Measurements from ENCODE around the gene SMG6. TPM values are rescaled to one million over a fixed set of nuclear protein-coding genes. Genes with fewer than 3 reads are reported as not detected.

Gene SMG6
- polyA plus RNA-seq, 4 donors = 15.9 to 17.1 (median 16.4) TPM

DNA sequence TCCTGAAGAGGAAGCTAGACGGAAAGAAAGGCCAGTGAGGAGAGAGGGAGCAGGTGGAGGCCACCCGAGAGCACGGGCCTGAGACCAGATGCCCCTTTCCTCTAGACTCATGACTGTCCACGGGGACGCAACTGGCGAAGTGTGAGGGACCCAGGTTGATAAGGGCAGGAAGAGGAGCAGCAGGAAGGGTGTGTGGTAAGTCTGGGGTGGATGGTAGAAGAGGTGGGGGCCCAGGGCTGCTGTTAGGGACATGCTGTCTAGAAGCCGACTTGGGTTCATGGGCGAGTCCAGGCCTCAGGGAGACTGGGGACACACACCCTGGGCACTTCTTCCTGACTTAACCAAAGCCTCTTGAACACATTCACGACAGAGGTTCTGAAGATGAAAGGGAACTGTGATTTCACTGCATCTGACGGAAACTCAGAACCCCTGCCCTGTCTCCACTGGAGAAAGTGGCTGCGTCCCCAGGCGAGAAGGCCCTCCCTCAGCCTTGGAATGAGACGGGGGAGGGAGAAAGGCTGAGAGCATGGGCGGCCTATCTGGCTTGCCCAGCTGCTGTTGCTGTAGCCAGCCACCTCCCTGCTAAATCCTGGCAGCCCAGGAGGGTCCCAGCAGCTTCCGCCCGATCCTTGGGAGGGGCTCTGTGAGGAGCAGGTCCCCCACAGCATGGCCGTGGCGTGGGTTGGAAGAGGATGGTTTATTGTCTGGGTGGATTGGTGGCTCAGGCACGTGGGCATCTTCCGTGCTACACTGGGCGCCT, 242.7 kb downstream of the SMG6 start:
- H3K4me3 ChIP-seq (ENCODE audit: low read depth in 1 of 3, low read length in 3 of 3) = no peak overlapping the region
- DNase-seq = no peak
- peaks cover 2 to 35% (median 7%) of the 10 kb centered on the region in 3 donors for H3K27me3 ChIP-seq (ENCODE audit: control insufficient read depth in 3 of 3, insufficient read depth in 3 of 3, low read length in 3 of 3)
- H3K9me3 ChIP-seq (ENCODE audit: control insufficient read depth in 2 of 2, insufficient read depth in 1 of 2, low read depth in 1 of 2, low read length in 1 of 2) = no peaks in the 10 kb centered on the region
- FAIRE-seq = no peak
- peak overlapping the region; percentile 63 to 89 (median 67) for H3K27ac ChIP-seq (ENCODE audit: low read depth in 1 of 3, low read length in 2 of 3)
- peaks cover 5 to 81% (median 8%) of the 10 kb centered on the region in 3 donors for H3K36me3 ChIP-seq (ENCODE audit: control insufficient read depth in 3 of 3, insufficient read depth in 2 of 3, low read depth in 1 of 3, low read length in 3 of 3)
- H3K4me1 ChIP-seq (ENCODE audit: control insufficient read depth in 3 of 3, insufficient read depth in 2 of 3, low read depth in 1 of 3, low read length in 2 of 3) = peaks cover 0 to 53% (median 4%) of the 10 kb centered on the region in 3 donors
- 68 to 86% (median 72%) methylated on average over 21 of the region's 21 CpGs for WGBS, 3 donors

DNA sequence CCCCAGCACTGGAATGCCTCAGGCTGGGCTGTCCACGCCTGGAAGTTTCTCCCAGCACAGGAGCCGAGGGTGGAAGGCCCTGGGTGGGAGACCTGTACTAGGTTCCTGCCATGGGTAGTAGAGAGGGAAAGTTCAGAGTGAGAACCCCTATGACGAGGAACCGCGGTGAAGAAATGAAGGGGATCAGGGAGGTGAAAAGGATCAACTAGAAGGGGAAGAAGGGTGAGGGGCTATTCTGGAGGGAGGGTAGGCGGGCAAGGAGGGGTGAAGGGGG, 243.3 kb downstream of the SMG6 start:
- DNase-seq (no peak), FAIRE-seq (no peak)
- peaks cover 5 to 76% (median 8%) of the 10 kb centered on the region in 3 donors for H3K36me3 ChIP-seq (ENCODE audit: control insufficient read depth in 3 of 3, insufficient read depth in 2 of 3, low read depth in 1 of 3, low read length in 3 of 3)
- H3K4me3 ChIP-seq (ENCODE audit: low read depth in 1 of 3, low read length in 3 of 3) = peak overlapping the region in 1 of 3 donors; percentile 17
- whole genome bisulfite sequencing, 3 donors = 73 to 91% (median 88%) methylated on average over 6 of the region's 6 CpGs
- peaks cover 0 to 48% (median 2%) of the 10 kb centered on the region in 3 donors for H3K4me1 ChIP-seq (ENCODE audit: control insufficient read depth in 3 of 3, insufficient read depth in 2 of 3, low read depth in 1 of 3, low read length in 2 of 3)
- peak overlapping the region; percentile 63 to 89 (median 67) for H3K27ac ChIP-seq (ENCODE audit: low read depth in 1 of 3, low read length in 2 of 3)
- H3K9me3 ChIP-seq (ENCODE audit: control insufficient read depth in 2 of 2, insufficient read depth in 1 of 2, low read depth in 1 of 2, low read length in 1 of 2) = no peaks in the 10 kb centered on the region
- H3K27me3 ChIP-seq (ENCODE audit: control insufficient read depth in 3 of 3, insufficient read depth in 3 of 3, low read length in 3 of 3) = peaks cover 2 to 35% (median 7%) of the 10 kb centered on the region in 3 donors

DNA sequence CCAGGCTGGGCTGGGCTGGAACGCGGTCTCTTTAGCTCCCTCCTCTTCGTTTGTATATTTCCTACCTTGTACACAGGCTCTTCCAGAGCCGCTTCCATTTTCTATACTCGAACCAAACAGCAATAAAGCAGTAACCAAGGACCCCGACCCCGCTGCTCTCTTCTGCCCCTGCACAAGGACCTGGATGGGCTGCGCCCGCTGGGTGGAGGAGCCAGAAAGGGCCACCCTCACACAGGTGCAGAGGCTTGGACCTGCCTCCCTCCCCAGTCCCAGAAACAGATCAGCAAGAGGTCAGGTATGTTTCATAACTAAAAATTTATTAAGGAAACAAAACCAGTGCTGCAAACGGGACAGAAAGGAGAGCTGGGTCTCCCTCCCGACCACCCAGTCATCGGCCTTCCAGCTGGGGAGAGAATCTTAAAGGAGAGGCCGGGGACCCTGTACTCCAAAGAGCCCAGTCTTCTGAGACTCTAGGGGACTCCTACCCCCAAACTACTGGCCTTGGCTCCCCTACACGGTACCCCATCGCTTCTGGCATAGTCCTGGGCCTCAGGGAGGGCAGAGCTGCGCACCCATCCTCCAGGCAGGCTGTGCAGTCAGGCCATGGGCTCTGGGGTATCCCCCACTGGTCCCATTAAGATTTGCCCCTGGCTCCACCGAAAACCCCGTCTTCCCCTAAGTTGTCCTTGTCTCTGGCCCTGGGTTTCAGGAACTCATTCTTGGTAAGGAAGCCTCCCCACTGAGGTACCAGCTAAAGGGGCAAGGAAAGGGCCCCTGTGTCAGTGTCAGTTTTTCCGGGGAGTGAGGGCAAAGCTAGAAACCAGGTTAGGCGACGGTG, 243.8 kb downstream of the SMG6 start:
- no peak for DNase-seq
- 62 to 73% (median 69%) methylated on average over 21 of the region's 21 CpGs for WGBS, 3 donors
- no peak for FAIRE-seq
- Histone ChIP-seq H3K27me3 (ENCODE audit: control insufficient read depth in 3 of 3, insufficient read depth in 3 of 3, low read length in 3 of 3) (peaks cover 2 to 35% (median 7%) of the 10 kb centered on the region in 3 donors), H3K4me3 (ENCODE audit: low read depth in 1 of 3, low read length in 3 of 3) (peak overlapping the region in 2 of 3 donors; percentile 17 to 75), H3K4me1 (ENCODE audit: control insufficient read depth in 3 of 3, insufficient read depth in 2 of 3, low read depth in 1 of 3, low read length in 2 of 3) (peaks cover 0 to 44% (median 2%) of the 10 kb centered on the region in 3 donors), H3K9me3 (ENCODE audit: control insufficient read depth in 2 of 2, insufficient read depth in 1 of 2, low read depth in 1 of 2, low read length in 1 of 2) (no peaks in the 10 kb centered on the region), H3K36me3 (ENCODE audit: control insufficient read depth in 3 of 3, insufficient read depth in 2 of 3, low read depth in 1 of 3, low read length in 3 of 3) (peaks cover 5 to 70% (median 8%) of the 10 kb centered on the region in 3 donors), H3K27ac (ENCODE audit: low read depth in 1 of 3, low read length in 2 of 3) (peak overlapping the region; percentile 63 to 89 (median 67))

DNA sequence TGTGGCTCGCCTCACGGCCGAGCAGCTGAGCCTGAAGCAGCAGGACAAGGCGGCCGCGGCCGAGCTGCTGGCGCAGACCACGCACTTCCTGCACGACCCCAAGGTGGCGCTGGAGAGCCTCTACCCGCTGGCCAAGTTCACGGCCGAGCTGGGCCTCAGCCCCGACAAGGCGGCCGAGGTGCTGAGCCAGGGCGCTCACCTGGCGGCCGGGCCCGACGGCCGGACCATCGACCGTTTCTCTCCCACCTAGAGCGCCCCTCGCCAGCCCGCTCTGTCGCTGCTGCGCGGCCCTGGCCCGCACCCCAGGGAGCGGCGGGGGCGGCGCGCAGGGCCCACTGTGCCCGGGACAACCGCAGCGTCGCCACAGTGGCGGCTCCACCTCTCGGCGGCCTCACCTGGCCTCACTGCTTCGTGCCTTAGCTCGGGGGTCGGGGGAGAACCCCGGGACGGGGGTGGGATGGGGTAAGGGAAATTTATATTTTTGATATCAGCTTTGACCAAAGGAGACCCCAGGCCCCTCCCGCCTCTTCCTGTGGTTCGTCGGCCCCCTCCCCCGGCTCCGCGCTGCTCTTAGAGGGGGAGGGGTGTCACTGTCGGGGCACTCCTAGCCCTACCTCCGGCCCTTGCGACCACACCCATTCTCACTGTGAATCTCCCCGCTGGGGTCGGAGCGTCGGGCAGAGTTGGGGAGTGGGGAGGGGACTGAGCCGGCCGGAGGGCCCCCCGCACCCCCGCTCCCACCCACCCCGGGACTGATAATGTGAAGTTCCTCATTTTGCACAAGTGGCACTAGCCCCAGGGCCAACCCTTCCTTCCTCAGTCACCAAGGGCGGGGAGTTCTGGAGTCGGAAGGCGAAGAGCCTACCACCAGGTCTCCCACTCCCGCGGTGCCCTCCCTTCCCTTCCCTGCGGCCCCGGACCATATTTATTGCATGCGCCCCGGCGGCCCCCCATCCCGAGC, 244.7 kb downstream of the SMG6 start:
- Histone ChIP-seq H3K4me3 (ENCODE audit: low read depth in 1 of 3, low read length in 3 of 3) (peak overlapping the region; percentile 26 to 75 (median 35)), H3K27me3 (ENCODE audit: control insufficient read depth in 3 of 3, insufficient read depth in 3 of 3, low read length in 3 of 3) (peaks cover 2 to 44% (median 7%) of the 10 kb centered on the region in 3 donors), H3K36me3 (ENCODE audit: control insufficient read depth in 3 of 3, insufficient read depth in 2 of 3, low read depth in 1 of 3, low read length in 3 of 3) (peaks cover 5 to 61% (median 8%) of the 10 kb centered on the region in 3 donors), H3K4me1 (ENCODE audit: control insufficient read depth in 3 of 3, insufficient read depth in 2 of 3, low read depth in 1 of 3, low read length in 2 of 3) (peaks cover 0 to 45% (median 5%) of the 10 kb centered on the region in 3 donors), H3K27ac (ENCODE audit: low read depth in 1 of 3, low read length in 2 of 3) (peak overlapping the region; percentile 63 to 89 (median 72)), H3K9me3 (ENCODE audit: control insufficient read depth in 2 of 2, insufficient read depth in 1 of 2, low read depth in 1 of 2, low read length in 1 of 2) (no peaks in the 10 kb centered on the region)
- WGBS, 3 donors = 6 to 13% (median 12%) methylated on average over 52 to 78 of the region's 78 CpGs
- DNase-seq (peak; percentile 76 to 87), FAIRE-seq (no peak)

DNA sequence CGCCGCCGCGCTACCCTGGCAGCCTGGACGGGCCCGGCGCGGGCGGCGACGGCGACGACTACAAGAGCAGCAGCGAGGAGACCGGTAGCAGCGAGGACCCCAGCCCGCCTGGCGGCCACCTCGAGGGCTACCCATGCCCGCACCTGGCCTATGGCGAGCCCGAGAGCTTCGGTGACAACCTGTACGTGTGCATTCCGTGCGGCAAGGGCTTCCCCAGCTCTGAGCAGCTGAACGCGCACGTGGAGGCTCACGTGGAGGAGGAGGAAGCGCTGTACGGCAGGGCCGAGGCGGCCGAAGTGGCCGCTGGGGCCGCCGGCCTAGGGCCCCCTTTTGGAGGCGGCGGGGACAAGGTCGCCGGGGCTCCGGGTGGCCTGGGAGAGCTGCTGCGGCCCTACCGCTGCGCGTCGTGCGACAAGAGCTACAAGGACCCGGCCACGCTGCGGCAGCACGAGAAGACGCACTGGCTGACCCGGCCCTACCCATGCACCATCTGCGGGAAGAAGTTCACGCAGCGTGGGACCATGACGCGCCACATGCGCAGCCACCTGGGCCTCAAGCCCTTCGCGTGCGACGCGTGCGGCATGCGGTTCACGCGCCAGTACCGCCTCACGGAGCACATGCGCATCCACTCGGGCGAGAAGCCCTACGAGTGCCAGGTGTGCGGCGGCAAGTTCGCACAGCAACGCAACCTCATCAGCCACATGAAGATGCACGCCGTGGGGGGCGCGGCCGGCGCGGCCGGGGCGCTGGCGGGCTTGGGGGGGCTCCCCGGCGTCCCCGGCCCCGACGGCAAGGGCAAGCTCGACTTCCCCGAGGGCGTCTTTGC, 245.6 kb downstream of the SMG6 start:
- Histone ChIP-seq H3K4me1 (ENCODE audit: control insufficient read depth in 3 of 3, insufficient read depth in 2 of 3, low read depth in 1 of 3, low read length in 2 of 3) (peaks cover 0 to 48% (median 5%) of the 10 kb centered on the region in 3 donors), H3K4me3 (ENCODE audit: low read depth in 1 of 3, low read length in 3 of 3) (peak overlapping the region in 2 of 3 donors; percentile 35 to 75), H3K36me3 (ENCODE audit: control insufficient read depth in 3 of 3, insufficient read depth in 2 of 3, low read depth in 1 of 3, low read length in 3 of 3) (peaks cover 3 to 53% (median 8%) of the 10 kb centered on the region in 3 donors), H3K27me3 (ENCODE audit: control insufficient read depth in 3 of 3, insufficient read depth in 3 of 3, low read length in 3 of 3) (peaks cover 2 to 53% (median 9%) of the 10 kb centered on the region in 3 donors), H3K9me3 (ENCODE audit: control insufficient read depth in 2 of 2, insufficient read depth in 1 of 2, low read depth in 1 of 2, low read length in 1 of 2) (peaks cover 0 to 2% of the 10 kb centered on the region in 2 donors), H3K27ac (ENCODE audit: low read depth in 1 of 3, low read length in 2 of 3) (peak overlapping the region; percentile 63 to 89 (median 72))
- DNase-seq = peak in 1 of 2 donors; percentile 69
- FAIRE-seq = no peak
- 10 to 20% (median 10%) methylated on average over 86 to 98 of the region's 98 CpGs for WGBS, 3 donors

DNA sequence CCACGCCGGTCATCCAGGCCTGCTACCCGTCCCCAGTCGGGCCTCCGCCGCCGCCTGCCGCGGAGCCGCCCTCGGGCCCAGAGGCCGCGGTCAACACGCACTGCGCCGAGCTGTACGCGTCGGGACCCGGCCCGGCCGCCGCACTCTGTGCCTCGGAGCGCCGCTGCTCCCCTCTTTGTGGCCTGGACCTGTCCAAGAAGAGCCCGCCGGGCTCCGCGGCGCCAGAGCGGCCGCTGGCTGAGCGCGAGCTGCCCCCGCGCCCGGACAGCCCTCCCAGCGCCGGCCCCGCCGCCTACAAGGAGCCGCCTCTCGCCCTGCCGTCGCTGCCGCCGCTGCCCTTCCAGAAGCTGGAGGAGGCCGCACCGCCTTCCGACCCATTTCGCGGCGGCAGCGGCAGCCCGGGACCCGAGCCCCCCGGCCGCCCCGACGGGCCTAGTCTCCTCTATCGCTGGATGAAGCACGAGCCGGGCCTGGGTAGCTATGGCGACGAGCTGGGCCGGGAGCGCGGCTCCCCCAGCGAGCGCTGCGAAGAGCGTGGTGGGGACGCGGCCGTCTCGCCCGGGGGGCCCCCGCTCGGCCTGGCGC, 246.3 kb downstream of the SMG6 start:
- FAIRE-seq = no peak
- H3K9me3 ChIP-seq (ENCODE audit: control insufficient read depth in 2 of 2, insufficient read depth in 1 of 2, low read depth in 1 of 2, low read length in 1 of 2) = peaks cover 0 to 2% of the 10 kb centered on the region in 2 donors
- H3K27me3 ChIP-seq (ENCODE audit: control insufficient read depth in 3 of 3, insufficient read depth in 3 of 3, low read length in 3 of 3) = peaks cover 2 to 55% (median 9%) of the 10 kb centered on the region in 3 donors
- peak overlapping the region in 2 of 3 donors; percentile 72 to 89 for H3K27ac ChIP-seq (ENCODE audit: low read depth in 1 of 3, low read length in 2 of 3)
- peak overlapping the region in 2 of 3 donors; percentile 22 to 75 for H3K4me3 ChIP-seq (ENCODE audit: low read depth in 1 of 3, low read length in 3 of 3)
- peaks cover 3 to 46% (median 8%) of the 10 kb centered on the region in 3 donors for H3K36me3 ChIP-seq (ENCODE audit: control insufficient read depth in 3 of 3, insufficient read depth in 2 of 3, low read depth in 1 of 3, low read length in 3 of 3)
- H3K4me1 ChIP-seq (ENCODE audit: control insufficient read depth in 3 of 3, insufficient read depth in 2 of 3, low read depth in 1 of 3, low read length in 2 of 3) = peaks cover 0 to 45% (median 5%) of the 10 kb centered on the region in 3 donors
- DNase-seq = peak in 1 of 2 donors; percentile 57
- WGBS, 3 donors = 1 to 10% (median 4%) methylated on average over 46 to 81 of the region's 81 CpGs
